ENCODE results near the gene TRPV2.

Gene TRPV2

DNA sequence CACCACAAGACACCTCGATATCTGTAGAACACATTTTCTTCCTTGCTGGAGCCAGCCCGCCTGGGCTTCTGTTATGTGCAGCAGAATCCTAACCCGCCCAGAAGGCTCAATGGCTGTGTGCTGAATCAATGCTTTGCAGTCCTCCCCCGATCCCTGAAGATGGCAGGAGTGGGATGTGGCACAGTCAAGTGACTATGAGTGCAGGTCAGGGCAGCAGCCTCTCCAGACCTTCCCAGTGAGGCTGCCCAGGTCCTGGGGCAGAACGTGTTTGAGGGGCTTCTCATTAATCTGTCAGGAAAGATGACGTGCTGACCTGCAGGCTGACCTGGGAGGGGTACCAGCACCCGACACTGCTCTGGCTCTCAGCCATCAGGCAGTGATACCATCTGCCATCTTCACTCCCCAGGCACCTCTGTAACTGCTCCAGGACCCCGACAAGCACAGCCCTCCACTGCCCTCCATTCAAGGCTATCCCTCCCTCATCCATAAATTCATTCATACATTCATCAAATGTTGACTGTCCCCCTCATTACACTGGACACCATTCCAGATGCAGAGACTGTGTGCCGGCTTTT lies 41.5 kb downstream of the TRPV2 start:
- in situ Hi-C loops (cut with HindIII; ENCODE audit: low pct_unique_long_range_greater_than_20kb, low sequenced_read_pairs): no loop called here
- no peak for DNase-seq (ENCODE audit: low read depth in 1 of 2, low spot score in 1 of 2)
- no peak for TF ChIP-seq JUND (IDR thresholded peaks at IDR 0.05; ENCODE audit: low read depth)

GRCh38 chr17:16459271-16459670 lies 43.9 kb downstream of the TRPV2 start:
- DNase-seq (ENCODE audit: low read depth in 1 of 2, low spot score in 1 of 2): no peak
- in situ Hi-C loops (cut with HindIII; ENCODE audit: low pct_unique_long_range_greater_than_20kb, low sequenced_read_pairs): no loop called here
- no peak for TF ChIP-seq JUND (IDR thresholded peaks at IDR 0.05; ENCODE audit: low read depth)

DNA sequence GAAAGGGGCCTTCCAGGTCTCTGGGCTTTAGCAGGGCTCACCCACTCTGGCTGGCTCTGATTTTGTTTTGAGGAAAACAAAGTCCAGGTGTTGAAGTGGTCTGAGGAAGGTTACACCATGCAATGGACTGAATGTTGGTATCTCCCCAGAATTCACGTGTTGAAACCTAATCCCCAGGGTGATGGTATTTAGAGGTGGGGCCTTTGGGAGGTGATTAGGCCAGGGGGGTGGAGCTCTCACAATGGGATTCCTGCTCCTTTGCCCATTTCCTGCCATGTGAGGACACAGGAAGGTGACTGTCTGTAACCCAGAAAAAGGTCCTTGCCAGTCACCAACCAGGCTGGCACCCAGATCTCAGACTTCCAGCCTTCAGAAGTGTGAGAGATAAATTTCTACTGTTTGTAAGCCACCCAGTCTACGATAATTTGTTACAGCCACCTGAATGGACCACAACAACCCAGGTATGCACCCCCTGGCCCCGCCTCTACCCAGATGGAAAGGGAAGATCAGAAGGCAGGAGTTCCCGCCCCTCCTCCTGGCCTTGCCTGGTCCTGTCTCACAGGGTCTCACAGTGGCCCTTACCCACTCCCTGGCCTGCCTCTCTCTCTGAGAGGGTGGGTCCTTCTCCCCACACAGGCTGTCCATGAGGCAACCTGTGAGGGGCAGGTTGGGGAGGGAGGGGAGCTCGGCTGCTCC lies 44.6 kb downstream of the TRPV2 start:
- DNase-seq (ENCODE audit: low read depth in 1 of 2, low spot score in 1 of 2): no peak
- no peak for TF ChIP-seq JUND (IDR thresholded peaks at IDR 0.05; ENCODE audit: low read depth)
- in situ Hi-C loops (cut with HindIII; ENCODE audit: low pct_unique_long_range_greater_than_20kb, low sequenced_read_pairs): no loop called here

DNA sequence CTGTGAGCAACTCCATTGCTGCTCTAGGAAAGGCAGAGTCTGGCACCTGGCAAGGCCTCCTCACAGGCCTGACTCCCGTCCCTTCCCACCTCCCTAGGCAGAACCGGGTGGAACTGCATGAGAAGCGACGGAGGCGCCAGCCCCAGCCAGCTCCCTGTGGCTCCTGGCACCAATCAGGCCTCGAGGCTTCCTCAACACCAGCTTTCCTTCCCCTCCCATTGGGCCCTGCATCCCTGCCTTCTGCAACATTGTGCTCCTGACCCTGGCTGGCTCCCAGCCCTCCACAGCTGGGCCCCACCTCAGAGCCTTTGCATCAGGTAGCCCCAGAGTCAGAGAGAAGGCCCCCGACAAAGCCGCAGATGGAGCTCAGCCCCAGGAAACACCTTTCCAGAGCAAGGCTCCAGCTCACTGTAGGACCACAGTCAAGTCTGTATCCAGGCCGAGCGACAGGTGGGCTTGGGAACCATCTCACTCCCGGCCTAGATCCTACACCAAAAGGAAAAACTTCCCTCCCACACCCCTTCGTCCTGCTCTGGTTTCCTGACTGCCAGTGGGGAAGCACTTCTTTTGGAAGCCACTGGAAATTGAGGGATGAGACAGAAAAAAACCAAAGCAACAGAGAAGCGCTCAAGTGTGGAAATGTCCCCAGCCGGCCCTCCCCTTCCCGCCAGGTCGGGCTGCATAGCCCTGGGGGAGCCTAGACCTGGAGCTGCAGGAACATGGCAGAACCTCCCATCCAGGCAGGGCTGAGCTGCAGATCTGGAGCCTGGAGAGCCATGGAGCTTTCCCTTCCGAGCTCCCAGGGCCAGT lies 45.6 kb downstream of the TRPV2 start:
- no peak for TF ChIP-seq JUND (IDR thresholded peaks at IDR 0.05; ENCODE audit: low read depth)
- in situ Hi-C loops (cut with HindIII; ENCODE audit: low pct_unique_long_range_greater_than_20kb, low sequenced_read_pairs): no loop called here
- no peak for DNase-seq (ENCODE audit: low read depth in 1 of 2, low spot score in 1 of 2)

- DNase-seq (ENCODE audit: low read depth in 1 of 2, low spot score in 1 of 2): no peak
- TF ChIP-seq JUND (IDR thresholded peaks at IDR 0.05; ENCODE audit: low read depth): no peak
- in situ Hi-C loops (cut with HindIII; ENCODE audit: low pct_unique_long_range_greater_than_20kb, low sequenced_read_pairs): no loop called here
Measured at GRCh38 chr17:16461606-16461866, 46.2 kb downstream of the TRPV2 start.

GRCh38 chr17:16462070-16462864 lies 46.9 kb downstream of the TRPV2 start:
- no peak for TF ChIP-seq JUND (IDR thresholded peaks at IDR 0.05; ENCODE audit: low read depth)

GRCh38 chr17:16463358-16464302 lies 48.3 kb downstream of the TRPV2 start:
- in situ Hi-C loops (cut with HindIII; ENCODE audit: low pct_unique_long_range_greater_than_20kb, low sequenced_read_pairs): no loop called here
- DNase-seq (ENCODE audit: low read depth in 1 of 2, low spot score in 1 of 2): no peak
- TF ChIP-seq JUND (IDR thresholded peaks at IDR 0.05; ENCODE audit: low read depth): no peak

More at GRCh38 chr17:16462070-16462864, 46.9 kb downstream of the TRPV2 start:
- in situ Hi-C loops (cut with HindIII; ENCODE audit: low pct_unique_long_range_greater_than_20kb, low sequenced_read_pairs): no loop called here
- no peak for DNase-seq (ENCODE audit: low read depth in 1 of 2, low spot score in 1 of 2)

GRCh38 chr17:16464303-16465051 lies 49.1 kb downstream of the TRPV2 start:
- in situ Hi-C loops (cut with HindIII; ENCODE audit: low pct_unique_long_range_greater_than_20kb, low sequenced_read_pairs): no loop called here
- no peak for TF ChIP-seq JUND (IDR thresholded peaks at IDR 0.05; ENCODE audit: low read depth)
- DNase-seq (ENCODE audit: low read depth in 1 of 2, low spot score in 1 of 2): no peak

DNA sequence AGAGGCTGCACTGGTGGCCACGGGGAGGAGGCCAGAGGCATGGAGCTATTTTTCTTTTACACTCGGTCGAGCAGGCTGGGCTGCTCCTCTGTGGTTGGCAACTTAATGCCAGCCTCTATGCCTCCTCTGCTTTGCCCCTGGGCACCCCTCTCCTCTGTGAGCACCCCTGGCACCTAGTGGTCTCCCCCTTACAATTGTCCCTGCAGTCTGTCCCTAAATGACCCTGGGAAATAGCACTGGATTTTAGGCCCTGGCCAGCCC lies 49.6 kb downstream of the TRPV2 start:
- no peak for TF ChIP-seq JUND (IDR thresholded peaks at IDR 0.05; ENCODE audit: low read depth)
- in situ Hi-C loops (cut with HindIII; ENCODE audit: low pct_unique_long_range_greater_than_20kb, low sequenced_read_pairs): no loop called here
- no peak for DNase-seq (ENCODE audit: low read depth in 1 of 2, low spot score in 1 of 2)

DNA sequence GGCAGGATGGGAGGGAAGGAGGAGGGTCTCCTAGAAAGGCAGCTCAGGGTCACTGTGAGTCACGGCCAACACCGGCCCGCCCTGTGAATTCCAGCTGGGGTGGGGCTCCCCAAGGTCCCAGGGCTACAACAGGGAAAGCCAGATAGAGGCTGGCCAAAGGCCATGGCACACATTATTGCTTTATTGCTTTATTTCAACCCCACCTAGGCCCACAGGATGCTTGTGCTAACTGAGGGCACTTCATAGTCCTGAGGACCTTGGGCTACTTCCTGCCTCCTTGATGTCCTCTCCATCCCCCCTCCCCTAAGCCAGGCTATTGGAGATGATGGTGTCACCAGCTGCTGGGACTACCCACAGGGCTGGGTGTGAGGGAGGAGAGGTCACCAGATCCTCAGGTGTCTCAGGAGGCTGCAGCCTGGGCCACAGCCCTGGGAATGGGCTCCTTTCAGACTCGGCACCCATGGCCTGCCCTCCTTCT lies 50.5 kb downstream of the TRPV2 start:
- DNase-seq (ENCODE audit: low read depth in 1 of 2, low spot score in 1 of 2): no peak
- TF ChIP-seq JUND (IDR thresholded peaks at IDR 0.05; ENCODE audit: low read depth): no peak
- in situ Hi-C loops (cut with HindIII; ENCODE audit: low pct_unique_long_range_greater_than_20kb, low sequenced_read_pairs): no loop called here

DNA sequence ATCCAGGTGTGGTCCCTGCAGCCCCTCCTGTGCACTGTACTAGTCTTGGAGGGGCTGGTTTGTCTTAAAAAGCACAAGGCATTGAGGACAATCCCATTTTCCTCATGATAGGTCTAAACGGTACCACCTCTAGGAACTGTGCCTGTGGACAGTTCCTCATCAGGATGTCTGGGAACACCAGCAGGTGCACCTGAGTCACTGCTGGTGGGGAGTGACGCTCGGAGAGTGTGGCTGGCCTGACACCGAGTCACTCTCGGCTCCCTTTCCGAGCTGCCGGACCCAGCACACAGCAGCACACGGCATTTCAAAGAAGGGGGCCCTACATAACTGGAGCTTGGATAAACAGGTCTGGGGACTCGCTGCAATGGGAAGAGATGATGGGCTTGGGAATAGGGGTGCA lies 51.0 kb downstream of the TRPV2 start:
- DNase-seq (ENCODE audit: low read depth in 1 of 2, low spot score in 1 of 2): no peak
- in situ Hi-C loops (cut with HindIII; ENCODE audit: low pct_unique_long_range_greater_than_20kb, low sequenced_read_pairs): no loop called here
- TF ChIP-seq JUND (IDR thresholded peaks at IDR 0.05; ENCODE audit: low read depth): no peak

Data from T47D (cell line).